ENCODE data around the gene NOL11. TPM values are rescaled to one million over a fixed set of nuclear protein-coding genes. Genes with fewer than 3 reads are reported as not detected.

NOL11 gene
- total and polyA plus RNA-seq, 8 donors, result 9.0 to 84.6 (median 32.7) TPM

DNA sequence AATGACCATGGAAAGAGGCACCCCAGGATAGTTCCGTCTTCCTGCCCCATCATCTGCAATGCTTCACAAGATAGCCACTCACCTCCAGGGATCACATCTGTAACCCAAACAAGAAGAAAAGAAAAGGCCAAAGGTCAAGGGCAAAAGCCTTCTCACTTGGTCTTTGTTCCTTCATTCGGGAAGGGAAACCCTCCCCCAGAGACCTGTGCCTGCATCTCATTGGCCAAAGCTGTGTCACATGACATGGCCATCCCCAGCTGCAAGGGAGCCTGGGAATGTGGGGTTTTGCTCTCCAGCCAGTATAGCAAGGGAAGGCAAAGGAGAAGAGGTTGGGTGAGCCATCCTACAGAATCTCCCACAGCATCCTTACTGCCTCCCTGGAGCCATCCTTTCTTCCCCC is 47.9 kb downstream of the NOL11 start:
- DNase-seq, result no peak
- Histone ChIP-seq H3K27me3 (no peaks in the 10 kb centered on the region), H3K27ac (no peak overlapping the region), H3K36me3 (no peaks in the 10 kb centered on the region), H3K4me3 (no peak overlapping the region), H3K4me1 (no peaks in the 10 kb centered on the region), H3K9me3 (no peaks in the 10 kb centered on the region)
- no peak for TF ChIP-seq EP300 (IDR thresholded peaks at IDR 0.05)
- TF ChIP-seq POLR2A (IDR thresholded peaks at IDR 0.05), result no peak
- TF ChIP-seq, protein P1, sequence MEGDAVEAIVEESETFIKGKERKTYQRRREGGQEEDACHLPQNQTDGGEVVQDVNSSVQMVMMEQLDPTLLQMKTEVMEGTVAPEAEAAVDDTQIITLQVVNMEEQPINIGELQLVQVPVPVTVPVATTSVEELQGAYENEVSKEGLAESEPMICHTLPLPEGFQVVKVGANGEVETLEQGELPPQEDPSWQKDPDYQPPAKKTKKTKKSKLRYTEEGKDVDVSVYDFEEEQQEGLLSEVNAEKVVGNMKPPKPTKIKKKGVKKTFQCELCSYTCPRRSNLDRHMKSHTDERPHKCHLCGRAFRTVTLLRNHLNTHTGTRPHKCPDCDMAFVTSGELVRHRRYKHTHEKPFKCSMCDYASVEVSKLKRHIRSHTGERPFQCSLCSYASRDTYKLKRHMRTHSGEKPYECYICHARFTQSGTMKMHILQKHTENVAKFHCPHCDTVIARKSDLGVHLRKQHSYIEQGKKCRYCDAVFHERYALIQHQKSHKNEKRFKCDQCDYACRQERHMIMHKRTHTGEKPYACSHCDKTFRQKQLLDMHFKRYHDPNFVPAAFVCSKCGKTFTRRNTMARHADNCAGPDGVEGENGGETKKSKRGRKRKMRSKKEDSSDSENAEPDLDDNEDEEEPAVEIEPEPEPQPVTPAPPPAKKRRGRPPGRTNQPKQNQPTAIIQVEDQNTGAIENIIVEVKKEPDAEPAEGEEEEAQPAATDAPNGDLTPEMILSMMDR (IDR thresholded peaks at IDR 0.05), result no peak
- TF ChIP-seq POLR2AphosphoS5 (IDR thresholded peaks at IDR 0.05), result no peak
- intact Hi-C loops (cut with DNase I; ENCODE audit: low total_unique reads), result no loop called here
- WGBS, 5 donors, result 83 to 91% (median 85%) methylated on average over 2 of the region's 2 CpGs

DNA sequence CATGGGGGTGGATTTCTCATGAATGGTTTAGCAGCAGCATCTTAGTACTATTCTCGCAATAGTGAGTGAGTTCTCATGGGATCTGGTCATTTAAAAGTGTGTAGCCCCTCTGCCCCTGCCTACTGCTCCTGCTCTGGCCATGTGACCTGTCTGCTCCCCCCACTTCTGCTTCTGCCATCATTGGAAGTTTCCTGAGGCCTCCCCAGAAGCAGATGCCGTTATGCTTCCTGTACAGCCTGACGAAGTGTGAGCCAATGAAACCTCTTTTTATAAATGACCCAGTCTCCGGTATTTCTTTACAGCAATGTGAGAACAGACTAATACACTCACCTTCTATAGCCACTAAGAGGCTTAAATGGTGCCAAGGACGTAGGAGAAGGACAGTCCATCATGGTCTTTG is 51.5 kb downstream of the NOL11 start:
- no peak overlapping the region for H3K27ac ChIP-seq
- H3K9me3 ChIP-seq, result no peaks in the 10 kb centered on the region
- H3K27me3 ChIP-seq, result no peaks in the 10 kb centered on the region
- intact Hi-C loops (cut with DNase I; ENCODE audit: low total_unique reads), result no loop called here
- no peak for DNase-seq
- no peaks in the 10 kb centered on the region for H3K4me1 ChIP-seq
- no peak for TF ChIP-seq POLR2A (IDR thresholded peaks at IDR 0.05)
- TF ChIP-seq, protein P1 (IDR thresholded peaks at IDR 0.05), result no peak
- TF ChIP-seq EP300 (IDR thresholded peaks at IDR 0.05), result no peak
- TF ChIP-seq POLR2AphosphoS5 (IDR thresholded peaks at IDR 0.05), result no peak
- H3K4me3 ChIP-seq, result no peak overlapping the region
- no peaks in the 10 kb centered on the region for H3K36me3 ChIP-seq
- WGBS, 5 donors, result 71 to 80% (median 76%) methylated on average over 5 of the region's 5 CpGs

DNA sequence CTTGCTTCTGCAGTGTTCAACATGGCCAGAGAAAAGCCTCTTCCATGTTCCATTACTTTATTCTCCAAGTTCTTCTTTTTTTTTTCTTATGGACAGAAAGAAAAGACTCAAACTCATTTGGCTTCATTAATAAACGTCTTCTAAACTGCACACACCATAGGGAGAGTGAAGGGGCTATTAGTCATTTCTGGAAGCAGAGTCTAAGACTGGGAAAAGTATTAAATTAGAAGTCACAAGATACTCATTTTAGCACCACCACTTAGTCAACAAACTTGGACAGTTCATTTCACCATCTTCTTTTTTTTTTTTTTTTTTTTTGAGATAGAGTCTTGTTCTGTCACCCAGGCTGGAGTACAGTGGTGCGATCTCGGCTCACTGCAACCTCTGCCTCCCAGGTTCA is 52.8 kb downstream of the NOL11 start:
- Histone ChIP-seq H3K27me3 (no peaks in the 10 kb centered on the region), H3K36me3 (no peaks in the 10 kb centered on the region), H3K9me3 (no peaks in the 10 kb centered on the region), H3K4me3 (no peak overlapping the region), H3K4me1 (no peaks in the 10 kb centered on the region), H3K27ac (no peak overlapping the region)
- intact Hi-C loops (cut with DNase I; ENCODE audit: low total_unique reads), result no loop called here
- no peak for TF ChIP-seq POLR2AphosphoS5 (IDR thresholded peaks at IDR 0.05)
- TF ChIP-seq EP300 (IDR thresholded peaks at IDR 0.05), result no peak
- no peak for TF ChIP-seq POLR2A (IDR thresholded peaks at IDR 0.05)
- TF ChIP-seq, protein P1 (IDR thresholded peaks at IDR 0.05), result no peak
- no peak for DNase-seq
- WGBS, 5 donors, result 77 to 87% (median 84%) methylated on average over 3 of the region's 3 CpGs

DNA sequence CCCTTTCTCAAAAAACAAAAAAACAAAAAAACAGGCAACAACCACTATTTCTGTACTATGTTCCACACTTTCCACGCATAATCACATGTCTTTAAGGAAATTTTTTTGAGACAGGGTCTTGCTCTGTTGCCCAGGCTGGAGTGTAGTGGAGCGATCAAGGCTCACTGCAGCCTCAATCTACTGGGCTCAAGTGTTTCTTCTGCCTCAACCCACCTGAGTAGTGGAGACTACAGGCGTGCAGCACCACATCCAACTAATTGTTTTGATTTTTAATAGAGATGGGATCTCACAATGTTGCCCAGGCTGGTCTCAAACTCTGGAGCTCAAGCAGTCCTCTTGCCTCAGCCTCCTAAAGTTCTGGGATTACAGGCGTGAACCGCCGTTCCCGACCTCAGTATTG is 54.9 kb downstream of the NOL11 start:
- Histone ChIP-seq H3K27ac (no peak overlapping the region), H3K4me3 (no peak overlapping the region), H3K4me1 (no peaks in the 10 kb centered on the region), H3K36me3 (no peaks in the 10 kb centered on the region), H3K9me3 (no peaks in the 10 kb centered on the region), H3K27me3 (no peaks in the 10 kb centered on the region)
- intact Hi-C loops (cut with DNase I; ENCODE audit: low total_unique reads), result no loop called here
- no peak for DNase-seq
- TF ChIP-seq POLR2A (IDR thresholded peaks at IDR 0.05) (no peak), POLR2AphosphoS5 (IDR thresholded peaks at IDR 0.05) (no peak), EP300 (IDR thresholded peaks at IDR 0.05) (no peak)
- TF ChIP-seq, protein P1 (IDR thresholded peaks at IDR 0.05), result no peak
- 91 to 97% (median 96%) methylated on average over 7 of the region's 7 CpGs for WGBS, 5 donors
